Endothelial cell of umbilical vein (primary cell): ENCODE results near the gene TSPAN18. TPM values are rescaled to one million over a fixed set of nuclear protein-coding genes. Genes with fewer than 3 reads are reported as not detected.

ENCODE experiments used
- BruUV-seq: library from RNA; stranded (reverse); fragments of 400-500 nt; replicated peaks from 2 replicates; lab custom pipeline; 2021; lab: Mats Ljungman, UMichigan
- CTCF ChIA-PET: fragments of 300-600, 350-600 bp; sonication (Branson Sonifier 250); formaldehyde crosslinking; loops from one replicate; lab custom pipeline; 2021; ENCODE audit warnings: antibody characterized with exemption, inconsistent platforms; lab: Charles Lee
- POLR2A ChIA-PET: fragments of 300-600, 350-600 bp; sonication (Branson Sonifier 250); formaldehyde crosslinking; loops from one replicate; lab custom pipeline; 2021; ENCODE audit warnings: antibody characterized with exemption, inconsistent platforms; lab: Charles Lee
- DNase-seq: peaks from one replicate; pipeline ENCODE4 v3.0.0-alpha.2; 2011; ENCODE audit warnings: low read depth, low spot score
- FAIRE-seq: peaks from 2 replicates; lab custom pipeline; 2011; peaks lifted over from hg19 to GRCh38; lab: Jason Lieb, UNC
- H2AFZ ChIP-seq: 2 replicates; pipeline ENCODE4 v1.6.0; 2012; ENCODE audit warnings: low read depth, low read length, control low read depth, inconsistent platforms
- H3K27ac ChIP-seq: 2 replicates; pipeline ENCODE4 v1.5.1; 2011; ENCODE audit warnings: low read depth, mild to moderate bottlenecking, control low read depth, low read length, moderate library complexity; ENCODE audit not compliant: insufficient read depth
- H3K27me3 ChIP-seq, 2 experiments: 2 replicates each; pipeline versions ENCODE4 v1.6.0 to v1.6.1; 2011; ENCODE audit warnings: low read length in 2 of 2, mixed read lengths in 1 of 2; ENCODE audit not compliant: control insufficient read depth in 2 of 2, insufficient read depth in 2 of 2
- H3K36me3 ChIP-seq, 2 experiments: 2 replicates in 1 of 2; 3 replicates in 1 of 2; pipeline ENCODE4 v1.5.1; 2011; ENCODE audit warnings: low read length in 2 of 2, mild to moderate bottlenecking in 1 of 2, moderate library complexity in 1 of 2; ENCODE audit not compliant: control insufficient read depth in 2 of 2, insufficient read depth in 2 of 2; ENCODE audit errors: extremely low read depth in 1 of 2
- H3K4me1 ChIP-seq: 3 replicates; pipeline ENCODE4 v1.5.1; 2011; ENCODE audit warnings: mild to moderate bottlenecking, low read length; ENCODE audit not compliant: control insufficient read depth, insufficient read depth; ENCODE audit errors: extremely low read depth
- H3K4me2 ChIP-seq: 2 replicates; pipeline ENCODE4 v1.6.1; 2011; ENCODE audit warnings: low read length, control low read depth, mixed read lengths; ENCODE audit not compliant: insufficient read depth
- H3K4me3 ChIP-seq, 3 experiments: fragments of 200-600 bp in 1 of 3; sonication (generic), shearing (Covaris generic) in 1 of 3; replicated peaks in 1 of 3; 2 replicates each; pipeline ENCODE4 v1.5.1; 2011 to 2016; ENCODE audit warnings: control low read depth in 3 of 3, low read length in 3 of 3, mild to moderate bottlenecking in 2 of 3, inconsistent platforms in 1 of 3, low read depth in 1 of 3, moderate library complexity in 1 of 3; ENCODE audit not compliant: insufficient read depth in 1 of 3
- H3K79me2 ChIP-seq: 2 replicates; pipeline ENCODE4 v1.6.0; 2012; ENCODE audit warnings: low read length, inconsistent platforms; ENCODE audit not compliant: control insufficient read depth, insufficient read depth
- H3K9ac ChIP-seq: replicated peaks from 2 replicates; pipeline ENCODE3; 2011; ENCODE audit warnings: low read length, control low read depth; ENCODE audit not compliant: insufficient read depth; ENCODE audit errors: extremely low read depth
- H3K9me1 ChIP-seq: replicated peaks from 3 replicates; pipeline ENCODE4 v1.6.0; 2011; ENCODE audit warnings: mild to moderate bottlenecking, low read length; ENCODE audit not compliant: control insufficient read depth, insufficient read depth; ENCODE audit errors: extremely low read depth
- H3K9me3 ChIP-seq: replicated peaks from 2 replicates; pipeline ENCODE4 v1.5.1; 2012; ENCODE audit warnings: low read length, inconsistent platforms; ENCODE audit not compliant: control insufficient read depth, insufficient read depth
- H4K20me1 ChIP-seq: replicated peaks from 2 replicates; pipeline ENCODE3; 2011; ENCODE audit warnings: mild to moderate bottlenecking, low read length; ENCODE audit not compliant: control insufficient read depth, insufficient read depth; ENCODE audit errors: extremely low read depth
- CTCF ChIP-seq, 2 donors: IDR thresholded peaks; 1 replicate in 1 of 2; 2 replicates in 1 of 2; pipeline ENCODE4 v1.5.1; 2011; ENCODE audit warnings: low read length in 2 of 2, mild to moderate bottlenecking in 2 of 2, moderate library complexity in 2 of 2, control low read depth in 1 of 2, inconsistent platforms in 1 of 2, low read depth in 1 of 2; ENCODE audit not compliant: insufficient read depth in 1 of 2; ENCODE audit errors: extremely low read depth in 1 of 2
- EZH2 ChIP-seq: IDR thresholded peaks from 2 replicates; pipeline ENCODE4 v1.6.1; 2012; ENCODE audit warnings: borderline replicate concordance, low read depth, mild to moderate bottlenecking, moderate library complexity, low read length, inconsistent platforms; ENCODE audit not compliant: severe bottlenecking
- FOS ChIP-seq: IDR thresholded peaks from 2 replicates; pipeline ENCODE4 v1.6.1; 2011; ENCODE audit warnings: mild to moderate bottlenecking, low read length, moderate library complexity, borderline replicate concordance; ENCODE audit not compliant: insufficient read depth
- GATA2 ChIP-seq: IDR thresholded peaks from 2 replicates; pipeline ENCODE4 v1.7.0; 2011; ENCODE audit warnings: low read depth, mild to moderate bottlenecking, moderate library complexity, mixed read lengths, low read length; ENCODE audit not compliant: insufficient read length, insufficient read depth
- JUN ChIP-seq: IDR thresholded peaks from 2 replicates; pipeline ENCODE4 v1.6.1; 2011; ENCODE audit warnings: borderline replicate concordance, low read depth; ENCODE audit not compliant: insufficient read length, insufficient read depth
- MAX ChIP-seq: IDR thresholded peaks from 2 replicates; pipeline ENCODE4 v1.6.1; 2011; ENCODE audit not compliant: insufficient read depth, insufficient read length
- MYC ChIP-seq: IDR thresholded peaks from one replicate; pipeline ENCODE4 v1.6.1; 2011; ENCODE audit warnings: mild to moderate bottlenecking, low read depth, low read length
- POLR2A ChIP-seq: IDR thresholded peaks from 2 replicates; pipeline ENCODE4 v1.6.1; 2012; ENCODE audit warnings: low read depth, mild to moderate bottlenecking, control low read depth, low read length
- POLR2AphosphoS5 ChIP-seq: IDR thresholded peaks from 2 replicates; pipeline ENCODE4 v1.6.1; 2012; ENCODE audit warnings: low read depth, mild to moderate bottlenecking, control low read depth, low read length, moderate library complexity; ENCODE audit not compliant: insufficient read depth
- dilution Hi-C: fragments of 300-500 bp; cut with MboI; formaldehyde crosslinking; loops from one replicate; pipeline ENCODE4 v1.15.0; 2019; ENCODE audit warnings: low sequenced_read_pairs; ENCODE audit not compliant: extremely low pct_ligation_motif_present
- intact Hi-C: fragments of 100-400 bp; cut with micrococcal nuclease; formaldehyde crosslinking; loops from one replicate; pipeline ENCODE4 v1.10.0; 2022
- polyA plus RNA-seq, 4 experiments: library from polyadenylated mRNA; depleted of rRNA in 3 of 4; stranded (reverse) in 3 of 4; unstranded in 1 of 4; fragments of >200 nt; gene quantifications; 2 replicates each; pipeline versions ENCODE4 v1.2.1 to v1.2.3, GENCODE V29; 2011 to 2012; ENCODE audit warnings: missing spikeins in 1 of 4
- total RNA-seq: library from RNA; stranded (reverse); gene quantifications from 2 replicates; pipeline ENCODE4 v1.2.3, GENCODE V29; 2021

The TSPAN18 gene
- total and polyA plus RNA-seq, 2 donors (not counting 3 experiments of a cell fraction or from before 2014, with no cell fraction given), result 32.2 to 118 TPM

GRCh38 chr11:44876906-44877305, 150.1 kb downstream of the TSPAN18 start:
- peaks cover 9% of the 10 kb centered on the region for H3K4me1 ChIP-seq
- ChIA-PET CTCF (interaction anchor here (0.9 to 1.9 kb wide), 4 partner anchors 9 to 102 kb away, joined by 3 to 6 read pairs (median 4); no protein-coding TSS in a partner anchor), POLR2A (no interaction called here)
- H4K20me1 ChIP-seq, result no peaks in the 10 kb centered on the region
- H3K4me2 ChIP-seq, result no peak overlapping the region
- H3K9ac ChIP-seq, result no peak overlapping the region
- no peak overlapping the region for H3K27ac ChIP-seq
- no peaks in the 10 kb centered on the region for H3K9me1 ChIP-seq
- dilution Hi-C loops (no loop called here), intact Hi-C loops (loop anchor here (5.0 kb wide), 1 partner anchor 55 kb away; no protein-coding TSS in a partner anchor)
- H2AFZ ChIP-seq, result no peak overlapping the region
- H3K27me3 ChIP-seq, result no peaks in the 10 kb centered on the region
- no peak overlapping the region for H3K4me3 ChIP-seq
- H3K79me2 ChIP-seq, result no peaks in the 10 kb centered on the region
- TF ChIP-seq EZH2 (no peak), GATA2 (no peak), POLR2AphosphoS5 (no peak), POLR2A (no peak), JUN (no peak), MYC (no peak), CTCF (IDR thresholded peaks at IDR 0.05; ENCODE audit: extremely low read depth in 1 of 2, insufficient read depth in 1 of 2, low read depth in 1 of 2, low read length in 2 of 2) (no peak), FOS (no peak), MAX (no peak)
- peaks cover 0 to 6% of the 10 kb centered on the region in 2 experiments for H3K36me3 ChIP-seq
- BruUV-seq, result no TSS peak
- no peak for FAIRE-seq
- no peak for DNase-seq
- H3K9me3 ChIP-seq, result no peaks in the 10 kb centered on the region
